Measurements from ENCODE around the gene DHRS11. TPM values are rescaled to one million over a fixed set of nuclear protein-coding genes. Genes with fewer than 3 reads are reported as not detected.
A peak's percentile ranks its signal among the peaks of the same experiment; 100 is the strongest.

Gene DHRS11
- polyA plus RNA-seq, 1 of the 3 experiments (the other 2 are of a cell fraction) = 31.6 TPM

DNA sequence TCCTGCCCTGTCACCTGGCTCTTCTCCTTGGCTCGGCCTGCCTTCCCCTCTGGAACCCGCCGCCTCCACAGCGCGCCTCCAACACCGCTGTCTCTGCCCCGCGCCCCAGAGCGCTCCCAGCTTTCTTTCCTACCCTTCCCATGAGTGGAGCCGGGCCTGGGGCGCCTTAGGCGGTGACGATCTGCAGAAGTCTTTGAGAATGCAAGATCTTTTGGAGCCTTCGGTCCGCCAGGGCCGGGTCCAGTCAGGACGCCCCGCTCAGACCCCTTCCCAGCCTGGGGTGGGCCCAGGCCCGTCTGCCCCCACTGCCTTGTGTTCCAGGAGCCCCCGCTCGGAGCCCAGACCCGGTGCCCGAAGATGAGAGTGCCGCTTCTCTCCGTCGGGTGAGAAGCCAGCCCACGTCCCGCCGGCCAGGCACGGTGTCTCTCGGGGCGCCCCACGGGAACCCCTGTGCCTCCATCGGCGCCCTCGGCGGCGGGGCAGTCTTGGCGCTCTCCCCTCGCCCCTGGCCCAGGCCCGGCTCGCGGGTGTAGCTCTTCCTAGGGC, 49.7 kb downstream of the DHRS11 start:
- H4K20me1 ChIP-seq (ENCODE audit: insufficient read depth) = no peaks in the 10 kb centered on the region
- H3K9me2 ChIP-seq = no peaks in the 10 kb centered on the region
- H3K4me3 ChIP-seq (ENCODE audit: low read depth in 2 of 2, low read length in 1 of 2) = peak overlapping the region in 1 of 2 experiments; percentile 37; a peak in 3 of 4 replicates
- ChIA-PET POLR2A (no interaction called here), CTCF (interaction anchor here (0.9 to 1.0 kb wide), 3 partner anchors 12 to 406 kb away, joined by 3 to 5 read pairs (median 3); no protein-coding TSS in a partner anchor)
- H3K9ac ChIP-seq = no peak overlapping the region
- no peaks in the 10 kb centered on the region for H3K36me3 ChIP-seq (replicated peaks in 1 of 2; ENCODE audit: control insufficient read depth in 1 of 2, insufficient read depth in 2 of 2, low read length in 1 of 2)
- H3K79me2 ChIP-seq (ENCODE audit: insufficient read depth) = no peaks in the 10 kb centered on the region
- no peak overlapping the region for H3K27ac ChIP-seq (ENCODE audit: low read depth in 2 of 2, low read length in 1 of 2)
- 72% methylated on average over 31 of the region's 43 CpGs for WGBS (ENCODE audit: low lambda C conversion rate)
- H3K4me2 ChIP-seq = peak overlapping the region; percentile 74
- H3K9me3 ChIP-seq = no peaks in the 10 kb centered on the region
- H3K4me1 ChIP-seq (ENCODE audit: control insufficient read depth in 1 of 2, insufficient read depth in 2 of 2, low read depth in 1 of 2, low read length in 1 of 2) = peaks cover 0 to 2% of the 10 kb centered on the region in 2 experiments; a peak in 1 of 4 replicates
- TF ChIP-seq TEAD4 (IDR thresholded peaks at IDR 0.05; ENCODE audit: borderline replicate concordance, insufficient read depth) = no peak
- TF ChIP-seq, protein P1, sequence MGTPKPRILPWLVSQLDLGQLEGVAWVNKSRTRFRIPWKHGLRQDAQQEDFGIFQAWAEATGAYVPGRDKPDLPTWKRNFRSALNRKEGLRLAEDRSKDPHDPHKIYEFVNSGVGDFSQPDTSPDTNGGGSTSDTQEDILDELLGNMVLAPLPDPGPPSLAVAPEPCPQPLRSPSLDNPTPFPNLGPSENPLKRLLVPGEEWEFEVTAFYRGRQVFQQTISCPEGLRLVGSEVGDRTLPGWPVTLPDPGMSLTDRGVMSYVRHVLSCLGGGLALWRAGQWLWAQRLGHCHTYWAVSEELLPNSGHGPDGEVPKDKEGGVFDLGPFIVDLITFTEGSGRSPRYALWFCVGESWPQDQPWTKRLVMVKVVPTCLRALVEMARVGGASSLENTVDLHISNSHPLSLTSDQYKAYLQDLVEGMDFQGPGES (IDR thresholded peaks at IDR 0.05; ENCODE audit: low read depth, low read length) = no peak
- TF ChIP-seq FOXM1 (IDR thresholded peaks at IDR 0.05; ENCODE audit: low read depth) = no peak
- no peak for TF ChIP-seq GABPA (IDR thresholded peaks at IDR 0.05; ENCODE audit: low read depth)
- no peak for TF ChIP-seq FOXJ3 (CRISPR knock-in tag; IDR thresholded peaks at IDR 0.05)
- TF ChIP-seq TCF12 (IDR thresholded peaks at IDR 0.05) = no peak
- TF ChIP-seq RFX5 (IDR thresholded peaks at IDR 0.05; ENCODE audit: low read length) = no peak
- no peak for TF ChIP-seq NRF1 (IDR thresholded peaks at IDR 0.05; ENCODE audit: low read depth, low read length)
- TF ChIP-seq GATA2 (CRISPR knock-in tag; IDR thresholded peaks at IDR 0.05) = no peak
- no peak for TF ChIP-seq RAD21 (IDR thresholded peaks at IDR 0.05; ENCODE audit: low read length)
- TF ChIP-seq, protein P2, sequence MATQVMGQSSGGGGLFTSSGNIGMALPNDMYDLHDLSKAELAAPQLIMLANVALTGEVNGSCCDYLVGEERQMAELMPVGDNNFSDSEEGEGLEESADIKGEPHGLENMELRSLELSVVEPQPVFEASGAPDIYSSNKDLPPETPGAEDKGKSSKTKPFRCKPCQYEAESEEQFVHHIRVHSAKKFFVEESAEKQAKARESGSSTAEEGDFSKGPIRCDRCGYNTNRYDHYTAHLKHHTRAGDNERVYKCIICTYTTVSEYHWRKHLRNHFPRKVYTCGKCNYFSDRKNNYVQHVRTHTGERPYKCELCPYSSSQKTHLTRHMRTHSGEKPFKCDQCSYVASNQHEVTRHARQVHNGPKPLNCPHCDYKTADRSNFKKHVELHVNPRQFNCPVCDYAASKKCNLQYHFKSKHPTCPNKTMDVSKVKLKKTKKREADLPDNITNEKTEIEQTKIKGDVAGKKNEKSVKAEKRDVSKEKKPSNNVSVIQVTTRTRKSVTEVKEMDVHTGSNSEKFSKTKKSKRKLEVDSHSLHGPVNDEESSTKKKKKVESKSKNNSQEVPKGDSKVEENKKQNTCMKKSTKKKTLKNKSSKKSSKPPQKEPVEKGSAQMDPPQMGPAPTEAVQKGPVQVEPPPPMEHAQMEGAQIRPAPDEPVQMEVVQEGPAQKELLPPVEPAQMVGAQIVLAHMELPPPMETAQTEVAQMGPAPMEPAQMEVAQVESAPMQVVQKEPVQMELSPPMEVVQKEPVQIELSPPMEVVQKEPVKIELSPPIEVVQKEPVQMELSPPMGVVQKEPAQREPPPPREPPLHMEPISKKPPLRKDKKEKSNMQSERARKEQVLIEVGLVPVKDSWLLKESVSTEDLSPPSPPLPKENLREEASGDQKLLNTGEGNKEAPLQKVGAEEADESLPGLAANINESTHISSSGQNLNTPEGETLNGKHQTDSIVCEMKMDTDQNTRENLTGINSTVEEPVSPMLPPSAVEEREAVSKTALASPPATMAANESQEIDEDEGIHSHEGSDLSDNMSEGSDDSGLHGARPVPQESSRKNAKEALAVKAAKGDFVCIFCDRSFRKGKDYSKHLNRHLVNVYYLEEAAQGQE (IDR thresholded peaks at IDR 0.05; ENCODE audit: low read depth, low read length) = no peak
- no peak for DNase-seq
- H3K27me3 ChIP-seq (ENCODE audit: insufficient read depth) = peaks cover 40% of the 10 kb centered on the region
- no peak overlapping the region for H2AFZ ChIP-seq (ENCODE audit: low read depth)
- H3F3A ChIP-seq (replicated peaks; ENCODE audit: insufficient read depth) = no peaks in the 10 kb centered on the region
